Mammary microvascular endothelial cell (primary cell): Measurements from ENCODE around the gene KCNV2. TPM values are rescaled to one million over a fixed set of nuclear protein-coding genes. Genes with fewer than 3 reads are reported as not detected.

Experiments
- total RNA-seq: library from RNA; depleted of rRNA; stranded (reverse); fragments of >200 nt; gene quantifications from 2 replicates; pipeline ENCODE4 v1.2.3, GENCODE V29; 2015

The KCNV2 gene
- not detected in 2 replicates for total RNA-seq

DNA sequence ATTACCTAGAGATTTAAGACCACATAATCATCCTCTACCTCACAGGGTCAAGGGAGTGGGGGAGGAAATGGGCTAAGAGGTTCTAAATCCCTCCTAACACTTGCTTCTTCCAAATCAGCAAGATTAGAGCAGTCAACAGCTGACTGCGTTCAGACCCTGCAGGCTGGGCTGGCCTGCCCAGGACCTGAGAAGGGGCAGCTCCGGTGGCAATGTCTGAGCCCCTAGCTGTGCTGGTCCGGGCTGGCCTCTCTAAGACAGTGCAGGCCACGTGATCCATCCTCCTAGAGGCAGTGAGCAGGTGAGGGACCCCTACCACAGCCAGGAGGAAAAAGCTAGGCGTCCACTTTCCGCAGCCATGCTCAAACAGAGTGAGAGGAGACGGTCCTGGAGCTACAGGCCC, at the start of gene KCNV2:
Gene KCNV2, plus strand, starts transcription at position 126 of the 400 bp plus-strand sequence. Its CDS starts 230 bp downstream, at position 356.

Other genes starting within 250 kb of the KCNV2 start
- gene VLDLR, start 95.7 kb upstream of the KCNV2 start, total RNA-seq: 0.93 and 1.4 TPM in 2 replicates
- 24.7 and 32.4 TPM in 2 replicates for gene PUM3, start 126.6 kb downstream of the KCNV2 start, total RNA-seq